ENCODE measurements around the gene LAMTOR5.

LAMTOR5 gene

GRCh38 chr1:110361856-110362255 is 45.6 kb downstream of the LAMTOR5 start:
- no peak for TF ChIP-seq ZC3H10 (CRISPR knock-in tag; IDR thresholded peaks at IDR 0.05)
- no peak for ATAC-seq

DNA sequence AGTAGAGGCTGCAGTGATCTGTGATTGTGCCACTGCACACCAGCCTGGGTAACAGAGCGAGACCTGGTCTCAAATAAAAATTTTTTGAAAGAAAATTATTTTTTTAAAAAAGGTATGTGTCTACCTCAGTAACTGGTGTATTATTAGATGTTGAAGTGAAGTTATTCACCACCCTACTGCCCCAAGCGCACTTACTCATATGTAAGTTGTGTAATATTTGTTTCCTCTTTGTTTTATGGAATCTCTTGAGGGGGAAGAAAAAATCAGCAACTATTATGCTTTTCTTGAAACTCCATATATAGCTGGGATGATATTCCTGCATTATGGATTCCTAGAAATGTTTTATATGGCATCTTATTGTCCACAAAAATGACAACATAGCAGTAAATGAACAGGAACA is 47.1 kb downstream of the LAMTOR5 start:
- no peak for ATAC-seq
- TF ChIP-seq, protein P1, sequence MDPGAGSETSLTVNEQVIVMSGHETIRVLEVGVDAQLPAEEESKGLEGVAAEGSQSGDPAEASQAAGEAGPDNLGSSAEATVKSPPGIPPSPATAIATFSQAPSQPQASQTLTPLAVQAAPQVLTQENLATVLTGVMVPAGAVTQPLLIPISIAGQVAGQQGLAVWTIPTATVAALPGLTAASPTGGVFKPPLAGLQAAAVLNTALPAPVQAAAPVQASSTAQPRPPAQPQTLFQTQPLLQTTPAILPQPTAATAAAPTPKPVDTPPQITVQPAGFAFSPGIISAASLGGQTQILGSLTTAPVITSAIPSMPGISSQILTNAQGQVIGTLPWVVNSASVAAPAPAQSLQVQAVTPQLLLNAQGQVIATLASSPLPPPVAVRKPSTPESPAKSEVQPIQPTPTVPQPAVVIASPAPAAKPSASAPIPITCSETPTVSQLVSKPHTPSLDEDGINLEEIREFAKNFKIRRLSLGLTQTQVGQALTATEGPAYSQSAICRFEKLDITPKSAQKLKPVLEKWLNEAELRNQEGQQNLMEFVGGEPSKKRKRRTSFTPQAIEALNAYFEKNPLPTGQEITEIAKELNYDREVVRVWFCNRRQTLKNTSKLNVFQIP (CRISPR knock-in tag; IDR thresholded peaks at IDR 0.05; ENCODE audit: borderline replicate concordance, low read depth), result no peak
- TF ChIP-seq ZFP30 (CRISPR knock-in tag; IDR thresholded peaks at IDR 0.05) (no peak), OSR1 (CRISPR knock-in tag; IDR thresholded peaks at IDR 0.05) (no peak), PPARA (CRISPR knock-in tag; IDR thresholded peaks at IDR 0.05; ENCODE audit: borderline replicate concordance) (no peak), ZNF70 (CRISPR knock-in tag; IDR thresholded peaks at IDR 0.05) (no peak), ISL1 (CRISPR knock-in tag; IDR thresholded peaks at IDR 0.05) (no peak), ESRRG (CRISPR knock-in tag; IDR thresholded peaks at IDR 0.05) (no peak), TCF4 (CRISPR knock-in tag; IDR thresholded peaks at IDR 0.05; ENCODE audit: borderline replicate concordance) (no peak), GLIS3 (CRISPR knock-in tag; IDR thresholded peaks at IDR 0.05) (no peak), ARNTL (CRISPR knock-in tag; IDR thresholded peaks at IDR 0.05; ENCODE audit: borderline replicate concordance, low read depth) (no peak), TSHZ2 (CRISPR knock-in tag; IDR thresholded peaks at IDR 0.05) (no peak), RARB (CRISPR knock-in tag; IDR thresholded peaks at IDR 0.05) (no peak), TOX (CRISPR knock-in tag; IDR thresholded peaks at IDR 0.05; ENCODE audit: borderline replicate concordance) (no peak), ZC3H10 (CRISPR knock-in tag; IDR thresholded peaks at IDR 0.05) (no peak)

- no peak for ATAC-seq
- TF ChIP-seq CREB5 (CRISPR knock-in tag; IDR thresholded peaks at IDR 0.05; ENCODE audit: low read depth), result no peak
- TF ChIP-seq ARNTL (CRISPR knock-in tag; IDR thresholded peaks at IDR 0.05; ENCODE audit: borderline replicate concordance, low read depth), result no peak
- no peak for TF ChIP-seq ZNF8 (CRISPR knock-in tag; IDR thresholded peaks at IDR 0.05)
- no peak for TF ChIP-seq SNAI2 (CRISPR knock-in tag; IDR thresholded peaks at IDR 0.05)
- no peak for TF ChIP-seq ZNF70 (CRISPR knock-in tag; IDR thresholded peaks at IDR 0.05)
- TF ChIP-seq, protein P2, sequence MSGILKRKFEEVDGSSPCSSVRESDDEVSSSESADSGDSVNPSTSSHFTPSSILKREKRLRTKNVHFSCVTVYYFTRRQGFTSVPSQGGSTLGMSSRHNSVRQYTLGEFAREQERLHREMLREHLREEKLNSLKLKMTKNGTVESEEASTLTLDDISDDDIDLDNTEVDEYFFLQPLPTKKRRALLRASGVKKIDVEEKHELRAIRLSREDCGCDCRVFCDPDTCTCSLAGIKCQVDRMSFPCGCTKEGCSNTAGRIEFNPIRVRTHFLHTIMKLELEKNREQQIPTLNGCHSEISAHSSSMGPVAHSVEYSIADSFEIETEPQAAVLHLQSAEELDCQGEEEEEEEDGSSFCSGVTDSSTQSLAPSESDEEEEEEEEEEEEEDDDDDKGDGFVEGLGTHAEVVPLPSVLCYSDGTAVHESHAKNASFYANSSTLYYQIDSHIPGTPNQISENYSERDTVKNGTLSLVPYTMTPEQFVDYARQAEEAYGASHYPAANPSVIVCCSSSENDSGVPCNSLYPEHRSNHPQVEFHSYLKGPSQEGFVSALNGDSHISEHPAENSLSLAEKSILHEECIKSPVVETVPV (CRISPR knock-in tag; IDR thresholded peaks at IDR 0.05), result no peak
- TF ChIP-seq ZFP30 (CRISPR knock-in tag; IDR thresholded peaks at IDR 0.05), result no peak
- TF ChIP-seq, protein P1 (CRISPR knock-in tag; IDR thresholded peaks at IDR 0.05; ENCODE audit: borderline replicate concordance, low read depth), result no peak
- TF ChIP-seq TSHZ2 (CRISPR knock-in tag; IDR thresholded peaks at IDR 0.05), result no peak
- TF ChIP-seq TOX (CRISPR knock-in tag; IDR thresholded peaks at IDR 0.05; ENCODE audit: borderline replicate concordance), result no peak
- TF ChIP-seq, protein P3, sequence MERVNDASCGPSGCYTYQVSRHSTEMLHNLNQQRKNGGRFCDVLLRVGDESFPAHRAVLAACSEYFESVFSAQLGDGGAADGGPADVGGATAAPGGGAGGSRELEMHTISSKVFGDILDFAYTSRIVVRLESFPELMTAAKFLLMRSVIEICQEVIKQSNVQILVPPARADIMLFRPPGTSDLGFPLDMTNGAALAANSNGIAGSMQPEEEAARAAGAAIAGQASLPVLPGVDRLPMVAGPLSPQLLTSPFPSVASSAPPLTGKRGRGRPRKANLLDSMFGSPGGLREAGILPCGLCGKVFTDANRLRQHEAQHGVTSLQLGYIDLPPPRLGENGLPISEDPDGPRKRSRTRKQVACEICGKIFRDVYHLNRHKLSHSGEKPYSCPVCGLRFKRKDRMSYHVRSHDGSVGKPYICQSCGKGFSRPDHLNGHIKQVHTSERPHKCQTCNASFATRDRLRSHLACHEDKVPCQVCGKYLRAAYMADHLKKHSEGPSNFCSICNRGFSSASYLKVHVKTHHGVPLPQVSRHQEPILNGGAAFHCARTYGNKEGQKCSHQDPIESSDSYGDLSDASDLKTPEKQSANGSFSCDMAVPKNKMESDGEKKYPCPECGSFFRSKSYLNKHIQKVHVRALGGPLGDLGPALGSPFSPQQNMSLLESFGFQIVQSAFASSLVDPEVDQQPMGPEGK (CRISPR knock-in tag; IDR thresholded peaks at IDR 0.05; ENCODE audit: borderline replicate concordance), result no peak
- no peak for TF ChIP-seq ZNF565 (CRISPR knock-in tag; conservative IDR thresholded peaks at IDR 0.05; ENCODE audit: low read depth)
- TF ChIP-seq RARB (CRISPR knock-in tag; IDR thresholded peaks at IDR 0.05), result no peak
- TF ChIP-seq ISL1 (CRISPR knock-in tag; IDR thresholded peaks at IDR 0.05), result no peak
- no peak for TF ChIP-seq ESRRG (CRISPR knock-in tag; IDR thresholded peaks at IDR 0.05)
- no peak for TF ChIP-seq ZFP3 (CRISPR knock-in tag; IDR thresholded peaks at IDR 0.05)
- no peak for TF ChIP-seq OSR1 (CRISPR knock-in tag; IDR thresholded peaks at IDR 0.05)
- TF ChIP-seq CSDC2 (CRISPR knock-in tag; IDR thresholded peaks at IDR 0.05), result no peak
Measured at GRCh38 chr1:110356379-110356778, 51.1 kb downstream of the LAMTOR5 start.

Data from SK-N-SH treated with all-trans-retinoic acid at 6 μM for 48 hours (cell line).